SK-MEL-5 (cell line): ENCODE results near the gene MEAK7. TPM values are rescaled to one million over a fixed set of nuclear protein-coding genes. Genes with fewer than 3 reads are reported as not detected.

Source experiments
- DNase-seq: peaks from one replicate; pipeline ENCODE4 v3.0.0-alpha.2; 2016; ENCODE audit warnings: low read depth, low spot score
- in situ Hi-C: cut with HindIII; loops from 2 replicates; pipeline ENCODE4 v1.10.0; 2016; ENCODE audit warnings: low sequenced_read_pairs, high pct_unique_total_duplicates, low pct_unique_long_range_greater_than_20kb
- total RNA-seq: library from RNA; depleted of rRNA; stranded (reverse); fragments of >200 nt; shearing (Covaris generic); gene quantifications from 2 replicates; pipeline ENCODE4 v1.2.3, GENCODE V29; 2014

MEAK7 gene
- total RNA-seq, 1 experiment from 2014 or later: 6.7 TPM

DNA sequence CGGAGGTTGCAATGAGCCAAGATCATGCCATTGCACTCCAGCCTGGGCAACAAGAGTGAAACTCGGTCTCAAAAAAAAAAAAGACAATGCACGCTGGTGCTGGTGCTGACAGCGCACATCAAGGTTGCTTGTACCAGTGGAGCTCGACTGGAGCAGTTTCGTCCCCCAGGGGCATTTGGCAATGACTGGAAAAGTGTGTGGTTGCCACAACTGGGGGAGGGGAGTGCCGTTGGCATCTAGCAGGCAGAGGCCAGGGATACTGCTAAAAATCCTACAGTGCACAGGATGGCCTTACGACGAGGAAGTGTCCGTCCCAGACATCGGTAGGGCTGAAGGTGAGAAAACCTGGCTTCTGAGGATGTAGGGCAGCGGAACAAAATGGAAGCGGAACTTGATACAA lies 2.4 kb downstream of the MEAK7 start:
- in situ Hi-C loops: no loop called here
- no peak for DNase-seq

DNA sequence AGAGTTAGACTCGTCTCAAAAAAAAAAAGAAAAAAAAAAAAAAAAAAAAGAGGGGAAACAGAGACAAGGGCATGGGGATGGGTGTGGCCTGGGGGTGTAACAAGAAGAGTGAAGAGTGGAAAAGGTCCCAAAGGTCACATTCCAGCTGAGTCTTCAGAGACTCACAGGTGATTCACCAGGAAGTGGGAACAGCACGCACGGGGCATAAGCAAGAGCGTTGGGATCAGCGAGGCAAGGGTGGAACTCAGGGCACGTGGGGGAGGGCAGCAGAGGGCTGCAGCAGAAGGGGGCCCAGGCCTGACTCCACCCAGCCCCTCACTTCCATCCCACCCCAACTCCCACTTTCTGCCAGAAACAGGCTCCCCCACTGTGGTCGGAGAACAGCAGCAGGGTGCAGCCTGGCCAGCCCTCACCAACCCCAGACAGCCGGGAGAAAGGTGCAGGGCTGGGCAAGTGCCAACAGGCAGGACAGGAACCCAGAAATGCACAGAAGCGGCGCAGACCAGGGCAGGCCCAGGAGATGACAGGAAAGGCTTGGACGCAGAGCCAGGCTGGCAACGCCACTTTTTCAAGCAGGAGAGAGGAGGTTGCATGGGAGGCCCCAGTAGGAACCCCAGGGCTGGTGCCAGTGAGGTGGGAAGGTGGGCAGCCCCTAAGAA lies 3.3 kb downstream of the MEAK7 start:
- DNase-seq: no peak
- in situ Hi-C loops: no loop called here

DNA sequence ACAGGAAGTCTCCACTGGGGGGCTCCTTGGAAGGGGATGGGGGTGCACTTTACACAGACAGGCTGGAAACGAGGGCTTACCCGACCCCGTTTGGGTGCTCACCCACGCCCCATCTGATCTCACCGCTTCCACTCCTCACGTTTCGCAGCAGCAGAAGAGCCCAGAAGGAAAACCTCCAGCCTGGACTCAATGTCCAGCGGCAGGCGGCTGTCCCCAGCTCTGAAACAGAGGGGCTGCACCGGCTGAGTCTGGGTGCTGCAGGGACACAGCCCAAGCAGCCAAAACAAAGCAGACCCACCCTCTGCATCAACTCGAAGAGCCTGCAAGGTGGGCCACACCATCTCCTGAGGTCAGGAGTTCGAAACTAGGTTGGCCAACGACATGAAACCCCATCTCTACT lies 3.9 kb downstream of the MEAK7 start:
- in situ Hi-C loops: no loop called here
- no peak for DNase-seq

DNA sequence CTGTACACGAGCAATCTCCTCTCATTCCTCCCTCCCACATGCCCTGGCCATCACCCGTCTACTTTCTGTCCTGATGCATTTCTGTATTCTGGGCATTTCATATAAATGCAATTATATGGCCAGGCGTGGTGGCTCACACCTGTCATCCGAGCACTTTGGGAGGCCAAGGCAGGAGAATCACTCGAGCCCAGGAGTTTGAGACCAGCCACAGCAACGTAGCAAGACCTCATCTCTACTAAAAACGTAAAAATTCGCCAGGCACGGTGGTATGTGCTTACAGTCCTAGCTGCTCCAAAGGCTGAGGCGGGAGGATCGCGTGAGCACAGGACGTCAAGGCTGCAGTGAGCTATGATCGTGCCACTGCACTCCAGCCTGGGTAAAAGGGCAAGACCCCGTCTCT lies 4.8 kb downstream of the MEAK7 start:
- in situ Hi-C loops: no loop called here
- no peak for DNase-seq

DNA sequence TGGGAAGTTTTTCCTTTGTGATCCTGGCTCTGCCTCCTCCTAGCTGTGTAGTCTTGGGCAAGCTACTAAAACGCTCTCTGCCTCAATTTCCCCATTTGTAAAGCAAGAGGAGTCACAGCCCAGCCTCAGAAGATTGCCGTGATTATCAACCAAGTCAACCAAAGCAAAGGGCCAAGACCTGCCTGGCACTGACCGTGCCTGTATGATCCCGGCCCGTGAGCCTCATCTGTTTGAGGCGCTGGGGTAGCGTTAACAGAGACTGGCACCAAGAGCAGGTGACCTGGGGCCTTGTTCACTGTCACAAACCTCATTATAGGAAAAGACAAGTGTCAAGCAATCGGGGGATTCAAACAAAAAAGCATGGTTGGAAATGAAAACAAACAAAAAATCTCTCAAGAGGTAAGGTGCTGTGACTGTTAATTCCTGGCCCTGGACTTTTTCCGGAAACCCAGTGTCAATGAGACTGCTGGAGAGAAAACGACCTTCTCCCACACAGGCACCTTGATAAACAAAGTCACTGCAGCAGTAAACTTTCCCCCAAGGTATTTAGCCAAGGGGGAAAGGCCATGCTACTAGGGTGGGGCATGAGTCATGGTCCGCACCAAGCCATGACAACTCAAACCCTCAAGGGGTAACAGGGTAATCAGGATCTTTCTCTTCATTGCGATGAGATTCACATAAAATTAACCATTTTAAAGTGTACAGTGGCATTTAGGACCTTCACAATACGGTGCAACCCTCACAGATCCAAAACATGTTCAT lies 5.4 kb downstream of the MEAK7 start:
- no peak for DNase-seq
- in situ Hi-C loops: no loop called here

- DNase-seq: no peak
- in situ Hi-C loops: no loop called here
Measured at GRCh38 chr16:84498223-84498610, 6.2 kb downstream of the MEAK7 start.

GRCh38 chr16:84497418-84498222 lies 6.8 kb downstream of the MEAK7 start:
- in situ Hi-C loops: no loop called here
- DNase-seq: no peak

DNA sequence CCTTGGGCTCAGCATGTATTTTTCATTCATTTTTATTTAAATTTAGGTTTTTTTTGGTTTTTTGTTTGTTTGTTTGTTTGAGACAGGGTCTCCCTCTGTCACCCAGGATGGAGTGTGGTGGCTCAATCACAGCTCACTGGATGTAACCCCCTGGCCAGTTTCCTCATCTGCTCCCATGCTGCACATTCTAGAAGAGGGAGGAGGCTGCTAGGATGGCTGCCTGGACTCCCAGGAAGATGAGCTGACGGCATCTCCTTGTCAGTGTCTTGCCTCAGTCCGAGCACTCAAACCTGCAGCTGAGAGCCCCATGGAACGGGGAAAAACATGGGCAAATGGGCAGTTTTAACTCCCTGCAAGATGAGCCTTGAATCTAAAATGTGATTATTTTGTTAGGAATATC lies 7.5 kb downstream of the MEAK7 start:
- no peak for DNase-seq
- in situ Hi-C loops: no loop called here

DNA sequence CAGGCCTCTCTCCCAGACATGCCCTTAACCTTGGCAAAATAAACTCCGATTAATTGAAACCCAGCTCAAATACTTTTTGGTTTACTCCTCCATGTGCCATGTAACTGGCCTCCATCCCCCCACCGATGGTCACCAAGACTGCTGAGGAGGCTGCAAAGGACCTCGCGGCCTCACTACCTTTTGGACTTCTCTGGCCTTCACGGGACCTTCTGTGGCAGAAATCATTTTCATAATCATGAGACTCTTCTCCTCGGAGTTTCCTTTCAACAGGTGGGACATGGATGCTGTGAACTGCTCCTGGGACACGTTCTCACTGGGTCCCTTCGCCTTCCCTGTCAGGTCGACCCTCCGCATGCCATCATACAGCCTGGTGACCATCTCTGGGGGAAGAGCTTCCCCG lies 9.0 kb downstream of the MEAK7 start:
- no peak for DNase-seq
- in situ Hi-C loops: no loop called here

DNA sequence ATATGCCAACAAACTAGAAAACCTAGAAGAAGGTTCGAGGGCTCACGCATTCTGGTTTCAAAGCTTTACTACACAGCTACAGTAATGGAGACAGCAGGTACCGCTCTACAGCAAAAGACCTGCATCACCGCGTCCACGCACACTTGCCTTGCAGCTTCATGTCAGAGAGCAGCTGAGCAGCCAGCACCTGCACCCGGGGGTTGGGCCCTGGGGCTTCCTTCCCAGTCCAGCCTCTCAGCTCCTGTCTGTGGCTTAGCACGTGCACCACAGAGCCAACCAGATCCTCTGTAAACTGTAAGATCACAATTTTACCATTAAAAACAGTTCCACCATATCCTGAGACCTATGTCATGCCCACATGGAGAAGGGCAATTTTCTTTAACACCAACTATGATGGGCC lies 15.3 kb downstream of the MEAK7 start:
- in situ Hi-C loops: no loop called here
- DNase-seq: no peak

DNA sequence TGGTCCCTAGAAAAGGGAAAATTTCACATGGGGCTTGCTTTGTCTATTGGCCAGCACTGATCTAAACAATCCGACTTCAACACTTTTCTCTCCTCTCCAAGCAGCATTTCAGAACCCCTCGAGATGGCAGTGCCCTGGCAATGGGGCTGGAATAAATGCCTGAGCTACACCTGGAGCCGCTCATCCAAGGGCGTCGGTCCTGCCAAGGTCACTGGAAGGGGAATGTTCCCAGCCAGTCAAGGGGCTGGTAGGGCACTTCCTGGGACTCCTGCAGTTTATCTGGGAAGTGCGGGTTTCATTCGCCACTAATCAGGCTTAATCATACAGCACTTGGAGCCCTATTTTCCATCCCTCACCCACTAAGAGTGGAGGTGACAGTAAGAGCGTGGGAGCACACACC lies 17.1 kb downstream of the MEAK7 start:
- in situ Hi-C loops: no loop called here
- no peak for DNase-seq

DNA sequence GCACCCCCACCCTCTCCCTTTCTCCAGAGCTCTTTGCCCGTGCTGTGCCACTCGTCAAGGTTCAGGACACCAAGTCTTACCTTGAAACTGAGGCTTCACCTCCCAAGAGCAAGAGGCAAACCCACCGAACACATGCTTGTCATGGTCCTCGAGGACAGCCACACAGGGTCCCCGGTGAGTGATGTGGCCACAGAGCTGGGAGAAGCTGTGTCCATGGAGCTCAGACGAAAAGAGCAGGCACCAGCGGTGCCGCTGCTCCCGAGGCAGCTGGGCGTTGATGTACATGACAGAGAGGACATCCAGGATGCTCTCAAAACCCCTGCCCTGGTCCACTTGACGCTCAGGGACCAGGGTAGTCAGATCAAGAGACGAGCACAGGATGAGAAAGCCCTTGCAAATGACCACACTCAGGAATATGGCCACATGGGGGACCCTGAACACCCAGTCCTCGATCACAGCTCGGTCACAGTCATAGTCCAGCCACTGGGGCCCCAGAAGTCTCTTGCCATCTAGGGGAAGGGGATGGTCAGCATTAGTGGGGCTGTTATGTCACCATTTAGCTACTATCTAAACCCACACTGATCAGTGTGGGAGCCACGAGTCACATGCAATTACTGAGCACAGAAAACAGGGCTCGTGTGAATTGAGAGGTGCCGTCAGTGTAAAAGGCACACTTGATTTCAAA lies 17.8 kb downstream of the MEAK7 start:
- DNase-seq: no peak
- in situ Hi-C loops: no loop called here

DNA sequence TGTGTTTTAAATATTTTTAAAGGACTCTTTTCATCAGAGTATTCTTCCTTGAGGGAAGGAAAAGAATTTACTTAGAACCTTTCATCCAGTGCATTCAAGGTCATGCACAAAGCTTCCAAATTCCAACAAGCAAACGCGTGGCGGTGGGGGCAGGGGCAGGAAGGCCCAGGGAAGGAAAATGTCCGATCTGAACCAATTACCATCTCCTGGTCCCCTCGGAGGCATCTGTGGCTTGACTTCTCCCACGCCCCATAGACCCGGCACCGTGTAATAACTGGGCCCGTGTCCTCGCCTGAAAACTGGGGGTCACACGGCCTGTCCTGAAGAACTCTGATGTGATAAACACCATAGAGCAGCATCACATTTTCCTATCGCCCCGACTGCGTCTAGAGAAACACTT lies 18.3 kb downstream of the MEAK7 start:
- no peak for DNase-seq
- in situ Hi-C loops: no loop called here

GRCh38 chr16:84485255-84486010 lies 19.0 kb downstream of the MEAK7 start:
- in situ Hi-C loops: no loop called here

GRCh38 chr16:84484579-84485254 lies 19.7 kb downstream of the MEAK7 start:
- in situ Hi-C loops: no loop called here
- peak; percentile 72 for DNase-seq

More at GRCh38 chr16:84485255-84486010, 19.0 kb downstream of the MEAK7 start:
- no peak for DNase-seq

DNA sequence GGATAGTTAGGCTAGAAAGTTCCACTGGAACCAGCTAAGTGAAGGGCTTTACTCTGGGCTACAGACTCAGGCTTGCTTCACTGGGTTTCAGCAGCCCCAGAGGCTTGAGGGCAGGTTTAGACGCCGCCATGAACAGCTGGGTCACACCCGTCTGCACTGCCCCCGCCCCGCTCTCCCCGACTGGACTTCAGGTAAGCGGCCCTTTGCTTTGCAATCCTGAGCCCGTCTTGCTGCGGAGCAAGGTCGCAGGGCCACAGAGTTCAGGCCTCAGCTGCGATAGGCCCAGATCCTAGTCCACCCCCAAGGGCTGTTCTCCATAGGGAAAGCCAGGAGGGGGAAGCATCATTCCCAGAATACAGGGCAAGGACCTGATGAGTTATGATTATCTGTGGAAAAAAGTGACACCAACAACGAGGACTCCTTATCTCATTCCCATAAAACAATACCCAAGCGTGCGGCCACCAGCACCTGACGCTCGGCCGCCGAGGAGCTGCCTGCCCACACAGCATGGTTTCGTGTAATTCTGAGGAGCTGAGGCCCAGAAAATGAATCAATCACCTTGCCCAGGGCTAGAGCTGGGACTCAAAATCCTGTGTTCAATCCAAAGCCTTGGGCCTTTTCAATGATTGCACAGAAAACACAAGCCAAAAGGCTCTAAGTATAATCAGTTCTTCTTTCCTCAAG lies 20.4 kb downstream of the MEAK7 start:
- DNase-seq: no peak
- in situ Hi-C loops: no loop called here
